GM18951 (cell line): ENCODE measurements around the gene ELAC1.
"Not testable (repeated sequence)": the region's sequence is repeated elsewhere in the genome, so short reads cannot be mapped to it uniquely, and the experiment has no call there.

Experiments
- POLR2A ChIP-seq: IDR thresholded peaks from 4 replicates; pipeline ENCODE4 v1.6.1; 2011; ENCODE audit warnings: mild to moderate bottlenecking; ENCODE audit not compliant: insufficient read length, insufficient read depth; ENCODE audit errors: extremely low read depth
- in situ Hi-C: fragments of 300-500 bp; cut with MboI; formaldehyde crosslinking; loops from one replicate; pipeline ENCODE4 v1.12.0; 2022; ENCODE audit warnings: low sequenced_read_pairs, mixed read lengths, inconsistent platforms; ENCODE audit not compliant: unreplicated experiment

The ELAC1 gene

GRCh38 chr18:50947899-50948298, 19.9 kb upstream of the ELAC1 start:
- in situ Hi-C loops, result no loop called here

GRCh38 chr18:50949185-50949584, 18.7 kb upstream of the ELAC1 start:
- in situ Hi-C loops, result no loop called here
- no peak for TF ChIP-seq POLR2A

More at GRCh38 chr18:50947899-50948298, 19.9 kb upstream of the ELAC1 start:
- no peak for TF ChIP-seq POLR2A

GRCh38 chr18:50950626-50951025, 17.2 kb upstream of the ELAC1 start:
- in situ Hi-C loops, result no loop called here
- TF ChIP-seq POLR2A, result no peak

- in situ Hi-C loops, result no loop called here
- no peak for TF ChIP-seq POLR2A
Measured at GRCh38 chr18:50953822-50954221, 14.0 kb upstream of the ELAC1 start.

- in situ Hi-C loops, result no loop called here
- TF ChIP-seq POLR2A, result no peak
Measured at GRCh38 chr18:50955253-50955652, 12.6 kb upstream of the ELAC1 start.

- TF ChIP-seq POLR2A, result no peak
- in situ Hi-C loops, result no loop called here
Measured at GRCh38 chr18:50956116-50956515, 11.7 kb upstream of the ELAC1 start.

- in situ Hi-C loops, result no loop called here
- TF ChIP-seq POLR2A, result no peak
Measured at GRCh38 chr18:50961974-50962373, 5.9 kb upstream of the ELAC1 start.

GRCh38 chr18:50969448-50969847, 1.6 kb downstream of the ELAC1 start:
- in situ Hi-C loops, result no loop called here
- no peak for TF ChIP-seq POLR2A

GRCh38 chr18:50970006-50970405, 2.2 kb downstream of the ELAC1 start:
- no peak for TF ChIP-seq POLR2A
- in situ Hi-C loops, result no loop called here

- in situ Hi-C loops, result not testable (repeated sequence)
Measured at GRCh38 chr18:50972404-50972803, 4.6 kb downstream of the ELAC1 start.

GRCh38 chr18:50973367-50974126, 5.7 kb downstream of the ELAC1 start:
- no peak for TF ChIP-seq POLR2A
- in situ Hi-C loops, result no loop called here

GRCh38 chr18:50977037-50977760, 9.4 kb downstream of the ELAC1 start:
- no peak for TF ChIP-seq POLR2A
- in situ Hi-C loops, result no loop called here

GRCh38 chr18:50981381-50981780, 13.5 kb downstream of the ELAC1 start:
- TF ChIP-seq POLR2A, result no peak
- in situ Hi-C loops, result no loop called here
